HFF-Myc (cell line): ENCODE measurements around the gene HIBCH.
"Not testable (repeated sequence)": the region's sequence is repeated elsewhere in the genome, so short reads cannot be mapped to it uniquely, and the experiment has no call there.

Experiments used
- DNase-seq: peaks from one replicate; pipeline ENCODE4 v3.0.0-alpha.2; 2011; ENCODE audit warnings: low read depth; ENCODE audit errors: extremely low read depth
- H3K4me3 ChIP-seq: replicated peaks from 2 replicates; pipeline ENCODE4 v1.5.1; 2011; ENCODE audit warnings: low read depth, mild to moderate bottlenecking, control low read depth, low read length
- CTCF ChIP-seq: IDR thresholded peaks from 2 replicates; pipeline ENCODE4 v1.5.1; 2012; ENCODE audit warnings: mild to moderate bottlenecking, low read depth, low read length, control low read depth; ENCODE audit errors: missing control alignments

The HIBCH gene

GRCh38 chr2:190360965-190361364 lies 41.3 kb upstream of the HIBCH start:
- DNase-seq, result no peak
- no peak for TF ChIP-seq CTCF
- H3K4me3 ChIP-seq, result no peak overlapping the region

GRCh38 chr2:190360561-190360960 lies 40.9 kb upstream of the HIBCH start:
- no peak for TF ChIP-seq CTCF
- H3K4me3 ChIP-seq, result no peak overlapping the region

GRCh38 chr2:190358655-190359448 lies 39.2 kb upstream of the HIBCH start:
- not testable (repeated sequence) for H3K4me3 ChIP-seq, DNase-seq

More at GRCh38 chr2:190360561-190360960, 40.9 kb upstream of the HIBCH start:
- DNase-seq, result no peak

- no peak for TF ChIP-seq CTCF
- no peak for DNase-seq
- H3K4me3 ChIP-seq, result no peak overlapping the region
Observed at GRCh38 chr2:190357600-190357999, 38.0 kb upstream of the HIBCH start.

GRCh38 chr2:190355968-190356644 lies 36.5 kb upstream of the HIBCH start:
- no peak for TF ChIP-seq CTCF
- H3K4me3 ChIP-seq, result no peak overlapping the region
- no peak for DNase-seq

- TF ChIP-seq CTCF, result no peak
- DNase-seq, result no peak
- no peak overlapping the region for H3K4me3 ChIP-seq
Observed at GRCh38 chr2:190354003-190354690, 34.5 kb upstream of the HIBCH start.

GRCh38 chr2:190353537-190353899 lies 33.9 kb upstream of the HIBCH start:
- H3K4me3 ChIP-seq, result no peak overlapping the region
- no peak for TF ChIP-seq CTCF
- DNase-seq, result no peak
